SK-MEL-5 (cell line): Measurements from ENCODE around the gene TRIM28. TPM values are rescaled to one million over a fixed set of nuclear protein-coding genes. Genes with fewer than 3 reads are reported as not detected.
A peak's percentile ranks its signal among the peaks of the same experiment; 100 is the strongest.
"Not testable (repeated sequence)": the region's sequence is repeated elsewhere in the genome, so short reads cannot be mapped to it uniquely, and the experiment has no call there.

Experiments
- DNase-seq: peaks from one replicate; pipeline ENCODE4 v3.0.0-alpha.2; 2016; ENCODE audit warnings: low read depth, low spot score
- in situ Hi-C: cut with HindIII; loops from 2 replicates; pipeline ENCODE4 v1.10.0; 2016; ENCODE audit warnings: low sequenced_read_pairs, high pct_unique_total_duplicates, low pct_unique_long_range_greater_than_20kb
- total RNA-seq: library from RNA; depleted of rRNA; stranded (reverse); fragments of >200 nt; shearing (Covaris generic); gene quantifications from 2 replicates; pipeline ENCODE4 v1.2.3, GENCODE V29; 2014

The TRIM28 gene
- total RNA-seq, 1 experiment from 2014 or later: 346 TPM

GRCh38 chr19:58516964-58517833, 26.7 kb upstream of the TRIM28 start:
- in situ Hi-C loops: no loop called here
- no peak for DNase-seq

- in situ Hi-C loops: no loop called here
- DNase-seq: no peak
Observed at GRCh38 chr19:58518256-58519086, 25.4 kb upstream of the TRIM28 start.

GRCh38 chr19:58519087-58519354, 24.8 kb upstream of the TRIM28 start:
- peak; percentile 60 for DNase-seq
- in situ Hi-C loops: no loop called here

GRCh38 chr19:58519355-58520256, 24.3 kb upstream of the TRIM28 start, which contains the start of gene ZBTB45:
ZBTB45 (minus strand) TSS chr19:58519810; CDS start chr19:58517673, 2,137 bp downstream.
- in situ Hi-C loops: no loop called here
- peak; percentile 92 for DNase-seq

GRCh38 chr19:58520257-58520599, 23.6 kb upstream of the TRIM28 start:
- in situ Hi-C loops: no loop called here
- no peak for DNase-seq

GRCh38 chr19:58521651-58522050, 22.2 kb upstream of the TRIM28 start:
- no peak for DNase-seq
- in situ Hi-C loops: no loop called here

GRCh38 chr19:58522709-58523108, 21.2 kb upstream of the TRIM28 start:
- no peak for DNase-seq
- in situ Hi-C loops: no loop called here

- in situ Hi-C loops: no loop called here
- DNase-seq: no peak
Observed at GRCh38 chr19:58529405-58529804, 14.5 kb upstream of the TRIM28 start.

- in situ Hi-C loops: no loop called here
- no peak for DNase-seq
Observed at GRCh38 chr19:58531034-58531840, 12.6 kb upstream of the TRIM28 start.

- DNase-seq: no peak
- in situ Hi-C loops: no loop called here
Observed at GRCh38 chr19:58535857-58536256, 8.0 kb upstream of the TRIM28 start.

- no peak for DNase-seq
- in situ Hi-C loops: no loop called here
Observed at GRCh38 chr19:58536852-58537798, 6.7 kb upstream of the TRIM28 start.

GRCh38 chr19:58538257-58539168, 5.4 kb upstream of the TRIM28 start:
- in situ Hi-C loops: no loop called here
- DNase-seq: no peak

- in situ Hi-C loops, DNase-seq: not testable (repeated sequence)
Observed at GRCh38 chr19:58539169-58539559, 4.7 kb upstream of the TRIM28 start.

GRCh38 chr19:58542641-58543372, 1.1 kb upstream of the TRIM28 start:
- DNase-seq, in situ Hi-C loops: not testable (repeated sequence)
